K562 (cell line): ENCODE data around the gene TADA1. TPM values are rescaled to one million over a fixed set of nuclear protein-coding genes. Genes with fewer than 3 reads are reported as not detected.

ENCODE experiments used
- ATAC-seq: fragments of 200-7000 bp; cut with Tn5 transposase; 3 replicates; pipeline ENCODE4 v1.9.1; 2020; ENCODE audit warnings: moderate library complexity
- BruUV-seq: library from RNA; stranded (reverse); fragments of 400-500 nt; replicated peaks from 2 replicates; lab custom pipeline; 2021; lab: Mats Ljungman, UMichigan
- CTCF ChIA-PET: fragments of 300-600 bp; formaldehyde crosslinking; extraction: SDS; loops from one replicate; lab custom pipeline; 2021; ENCODE audit warnings: low intra/inter-chr PET ratio; lab: Yijun Ruan, JAX
- POLR2A ChIA-PET: fragments of 300-600, 350-650 bp; sonication (Branson Sonifier 250); formaldehyde crosslinking; extraction: SDS; loops from one replicate; lab custom pipeline; 2021; ENCODE audit warnings: antibody characterized with exemption, inconsistent platforms; lab: Yijun Ruan, JAX
- DNase-seq, 4 experiments: peaks; one replicate each; pipeline versions ENCODE4 v3.0.0 to v3.0.0-alpha.2; 2011 to 2018; ENCODE audit warnings: low spot score in 3 of 4, mixed read lengths in 3 of 4; ENCODE audit errors: extremely low read depth in 1 of 4
- FAIRE-seq: peaks from 2 replicates; lab custom pipeline; 2011; peaks lifted over from hg19 to GRCh38; lab: Jason Lieb, UNC
- H2AFZ ChIP-seq: 2 replicates; pipeline ENCODE4 v1.6.0; 2011; ENCODE audit warnings: low read depth, low read length, control low read depth, inconsistent platforms
- H3K27ac ChIP-seq: fragments of 200-600 bp; 3 replicates; pipeline ENCODE4 v1.8.0; 2011; ENCODE audit warnings: low read depth, mild to moderate bottlenecking, control low read depth, inconsistent platforms, low read length, moderate library complexity, mixed read lengths; ENCODE audit errors: extremely low read depth
- H3K27me3 ChIP-seq, 2 experiments: fragments of 300-600 bp in 1 of 2; 2 replicates in 1 of 2; 3 replicates in 1 of 2; pipeline versions ENCODE4 v1.6.0 to v1.8.0; 2011; ENCODE audit warnings: inconsistent platforms in 2 of 2, low read length in 2 of 2, mild to moderate bottlenecking in 1 of 2, mixed read lengths in 1 of 2, moderate library complexity in 1 of 2; ENCODE audit not compliant: control insufficient read depth in 2 of 2, insufficient read depth in 2 of 2
- H3K36me3 ChIP-seq: fragments of 300-600 bp; 3 replicates; pipeline ENCODE4 v1.8.0; 2011; ENCODE audit warnings: mild to moderate bottlenecking, low read length, inconsistent platforms; ENCODE audit not compliant: control insufficient read depth, insufficient read depth
- H3K4me1 ChIP-seq, 2 experiments: fragments of 200-600 bp in 1 of 2; replicated peaks in 1 of 2; 2 replicates in 1 of 2; 3 replicates in 1 of 2; pipeline versions ENCODE4 v1.5.1 to v1.8.0; 2011; ENCODE audit warnings: inconsistent platforms in 2 of 2, low read length in 2 of 2, mild to moderate bottlenecking in 1 of 2, mixed read lengths in 1 of 2, moderate library complexity in 1 of 2; ENCODE audit not compliant: control insufficient read depth in 2 of 2, insufficient read depth in 2 of 2
- H3K4me2 ChIP-seq: 2 replicates; pipeline ENCODE4 v1.6.1; 2011; ENCODE audit warnings: low read length, control low read depth, inconsistent platforms, mixed read lengths; ENCODE audit not compliant: insufficient read depth
- H3K4me3 ChIP-seq: fragments of 200-600 bp; sonication (generic), shearing (Covaris generic); 2 replicates; pipeline ENCODE4 v1.5.1; 2016; ENCODE audit warnings: control low read depth, inconsistent platforms
- H3K79me2 ChIP-seq: fragments of 200-600 bp; 3 replicates; pipeline ENCODE4 v1.8.0; 2011; ENCODE audit warnings: low read length, inconsistent platforms; ENCODE audit not compliant: control insufficient read depth, insufficient read depth
- H3K9ac ChIP-seq, 2 experiments: 2 replicates each; pipeline versions ENCODE4 v1.6.0 to v1.6.1; 2011; ENCODE audit warnings: low read depth in 2 of 2, low read length in 2 of 2, control low read depth in 1 of 2, inconsistent platforms in 1 of 2, mild to moderate bottlenecking in 1 of 2, mixed read lengths in 1 of 2; ENCODE audit not compliant: insufficient read depth in 1 of 2
- H3K9me1 ChIP-seq: one replicate; pipeline ENCODE4 v1.6.0; 2011; ENCODE audit warnings: inconsistent platforms, mild to moderate bottlenecking, low read length, moderate library complexity; ENCODE audit not compliant: control insufficient read depth, insufficient read depth
- H3K9me3 ChIP-seq: replicated peaks from 2 replicates; pipeline ENCODE4 v1.5.1; 2011; ENCODE audit warnings: low read depth, low read length, inconsistent platforms; ENCODE audit not compliant: control insufficient read depth, insufficient read depth
- H4K20me1 ChIP-seq: replicated peaks from 2 replicates; pipeline ENCODE4 v1.6.1; 2011; ENCODE audit warnings: low read length, inconsistent platforms, mixed read lengths; ENCODE audit not compliant: control insufficient read depth, insufficient read depth
- CHAMP1 ChIP-seq: fragments of 450-650 bp; IDR thresholded peaks from 2 replicates; pipeline ENCODE4 v1.6.1; 2016; ENCODE audit warnings: mild to moderate bottlenecking
- CUX1 ChIP-seq: fragments of 200-800 bp; sonication (Bioruptor generic); IDR thresholded peaks from 2 replicates; pipeline ENCODE4 v1.6.1; 2016; ENCODE audit warnings: missing genetic modification characterization, missing compliant biosample characterization
- DPF2 ChIP-seq: fragments of 450-650 bp; IDR thresholded peaks from 2 replicates; pipeline ENCODE4 v1.6.1; 2016
- ELF1 ChIP-seq: fragments of 200-800 bp; sonication (Bioruptor generic); IDR thresholded peaks from 2 replicates; pipeline ENCODE4 v1.6.1; 2016; ENCODE audit warnings: missing genetic modification characterization, missing compliant biosample characterization
- HCFC1 ChIP-seq: IDR thresholded peaks from 2 replicates; pipeline ENCODE4 v1.6.1; 2012; ENCODE audit warnings: low read depth, low read length, improper control_type of control experiment
- HNRNPUL1 ChIP-seq: fragments of 200-400 bp; formaldehyde crosslinking; IDR thresholded peaks from 2 replicates; pipeline ENCODE4 v1.6.1; 2017; ENCODE audit warnings: low read length
- HOXB6 ChIP-seq: fragments of 250-450 bp; sonication (Bioruptor Pico); IDR thresholded peaks from 2 replicates; pipeline ENCODE4 v1.5.1; 2022; ENCODE audit warnings: mild to moderate bottlenecking, borderline replicate concordance
- MTA1 ChIP-seq: fragments of 450-650 bp; IDR thresholded peaks from 2 replicates; pipeline ENCODE4 v1.6.1; 2017; ENCODE audit warnings: borderline replicate concordance
- PML ChIP-seq: IDR thresholded peaks from 2 replicates; pipeline ENCODE4 v1.6.1; 2012; ENCODE audit warnings: low read length, inconsistent platforms
- POU5F1 ChIP-seq: fragments of 150-350 bp; IDR thresholded peaks from 2 replicates; pipeline ENCODE4 v1.6.1; 2014; ENCODE audit warnings: borderline replicate concordance, low read length, low read depth, mild to moderate bottlenecking; ENCODE audit not compliant: partially characterized antibody
- RBFOX2 ChIP-seq: fragments of 200-400 bp; formaldehyde crosslinking; IDR thresholded peaks from 2 replicates; pipeline ENCODE4 v1.6.1; 2017; ENCODE audit warnings: low read depth, mild to moderate bottlenecking, low read length, moderate library complexity
- SP1 ChIP-seq: sonication (generic); formaldehyde crosslinking; IDR thresholded peaks from 2 replicates; pipeline ENCODE4 v1.8.1; 2022; ENCODE audit warnings: mild to moderate bottlenecking, missing genetic modification reagents
- TEAD2 ChIP-seq: fragments of 450-650 bp; IDR thresholded peaks from 2 replicates; pipeline ENCODE4 v1.6.1; 2016; ENCODE audit warnings: missing genetic modification characterization, control low read depth, missing compliant biosample characterization
- WGBS: fragments of 100-300 bp; shearing (Covaris generic); methylation state at CpG from one replicate; pipeline ENCODE4 v1.1.6; 2016; ENCODE audit warnings: low coverage, mixed read lengths; ENCODE audit not compliant: insufficient coverage; ENCODE audit errors: missing lambda C conversion rate; 5-methylcytosine and 5-hydroxymethylcytosine counted together
- in situ Hi-C: fragments of 300-500 bp; cut with MboI; formaldehyde crosslinking; loops from 4 replicates; pipeline ENCODE4 v1.15.0; 2018; ENCODE audit warnings: inconsistent platforms, mixed read lengths
- intact Hi-C: fragments of 100-400 bp; cut with micrococcal nuclease; formaldehyde crosslinking; loops from 2 replicates; pipeline ENCODE4 v1.14.2; 2022
- polyA plus RNA-seq, 8 experiments: library from polyadenylated mRNA; depleted of rRNA in 4 of 8; stranded (reverse) in 5 of 8; unstranded in 3 of 8; fragments of >200 nt; fragmentation: Nextera tagmentation in 2 of 8; fragmentation: Illumina TruSeq in 1 of 8; extraction: Ambion mirVana in 2 of 8; extraction: Trizol in 1 of 8; gene quantifications; 2 replicates each; pipeline versions ENCODE4 v1.2.1 to v1.2.3, GENCODE V29; 2011 to 2014; ENCODE audit warnings: inconsistent platforms in 1 of 8, missing spikeins in 1 of 8
- total RNA-seq, 7 experiments: library from RNA; depleted of rRNA in 6 of 7; stranded (reverse); fragments of >200 nt in 6 of 7; fragmentation: Illumina TruSeq in 2 of 7; extraction: Trizol in 2 of 7; gene quantifications; 2 replicates each; pipeline versions ENCODE4 v1.2.1 to v1.2.3, GENCODE V29; 2011 to 2021; ENCODE audit warnings: low replicate concordance in 1 of 7

TADA1 gene
- total and polyA plus RNA-seq, 9 of the 15 experiments (the other 6 are each of a cell fraction or from before 2014, with no cell fraction given): 15.9 to 76.5 (median 28.7) TPM

DNA sequence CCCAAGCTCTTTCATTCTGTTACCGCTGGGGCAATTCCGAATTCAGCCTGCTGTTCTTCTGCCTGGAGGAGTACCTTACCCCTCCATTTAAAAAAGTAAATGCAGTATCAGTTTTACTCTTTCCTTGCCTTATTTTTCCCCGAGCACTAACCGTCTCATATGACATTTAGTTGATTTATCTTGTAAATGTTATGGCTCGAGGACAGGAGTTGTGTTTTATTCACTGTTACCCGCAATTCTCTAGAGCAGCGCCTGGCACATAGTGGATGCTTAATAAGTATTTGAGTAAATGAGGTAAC, 425 bp upstream of the TADA1 start:
- in situ Hi-C loops (no loop called here), intact Hi-C loops (no loop called here)
- Histone ChIP-seq H3K9me3 (0 out of 2 replicates have a peak, but pooled peaks cover 2% of the 10 kb centered on the region), H3K36me3 (peaks cover 19% of the 10 kb centered on the region; the same call in 1 of the 3 replicates), H3K4me1 (peaks cover 15 to 19% of the 10 kb centered on the region in 2 experiments; a peak in 4 of 5 replicates), H3K27ac (peak overlapping the region; percentile 76), H3K27me3 (no peaks in the 10 kb centered on the region), H3K4me3 (peak overlapping the region; percentile 68), H3K79me2 (peaks cover 45% of the 10 kb centered on the region), H4K20me1 (0 out of 2 replicates have a peak, but pooled peaks cover 13% of the 10 kb centered on the region), H3K9me1 (no peaks in the 10 kb centered on the region), H2AFZ (peak overlapping the region; percentile 100), H3K4me2 (peak overlapping the region; percentile 89), H3K9ac (peak overlapping the region in 1 of 2 experiments; percentile 78; a peak in 3 of 4 replicates)
- BruUV-seq: no TSS peak
- FAIRE-seq (no peak), ATAC-seq (no peak), DNase-seq (no peak)
- WGBS: 2% methylated on average over 7 of the region's 7 CpGs
- ChIA-PET CTCF (interaction anchor here (0.6 kb wide), 1 partner anchor 294 kb away, joined by 3 read pairs; no protein-coding TSS in a partner anchor), POLR2A (interaction anchor here (0.6 to 1.8 kb wide), 14 partner anchors 9 to 354 kb away, joined by 3 to 9 read pairs (median 4); partner anchors contain the start of gene POGK)
- TF ChIP-seq DPF2: peak; percentile 59; the same call in 1 of the 2 replicates
- TF ChIP-seq ELF1 (tag): 0 out of 2 replicates have a peak, but pooled peaks have one; percentile 22
- TF ChIP-seq PML: no peak
- TF ChIP-seq RBFOX2: no peak
- peak; percentile 12 for TF ChIP-seq SP1 (CRISPR knock-in tag)
- no peak for TF ChIP-seq MTA1
- TF ChIP-seq HCFC1: 0 out of 2 replicates have a peak, but pooled peaks have one; percentile 4
- TF ChIP-seq POU5F1: peak; percentile 58
- peak; percentile 29; the same call in 1 of the 2 replicates for TF ChIP-seq TEAD2 (tag)
- no peak for TF ChIP-seq HOXB6
- TF ChIP-seq CHAMP1: 0 out of 2 replicates have a peak, but pooled peaks have one; percentile 31
- no peak for TF ChIP-seq CUX1 (CRISPR knock-in tag)
- TF ChIP-seq HNRNPUL1: no peak
